ENCODE measurements around the gene GPR143.

DNA sequence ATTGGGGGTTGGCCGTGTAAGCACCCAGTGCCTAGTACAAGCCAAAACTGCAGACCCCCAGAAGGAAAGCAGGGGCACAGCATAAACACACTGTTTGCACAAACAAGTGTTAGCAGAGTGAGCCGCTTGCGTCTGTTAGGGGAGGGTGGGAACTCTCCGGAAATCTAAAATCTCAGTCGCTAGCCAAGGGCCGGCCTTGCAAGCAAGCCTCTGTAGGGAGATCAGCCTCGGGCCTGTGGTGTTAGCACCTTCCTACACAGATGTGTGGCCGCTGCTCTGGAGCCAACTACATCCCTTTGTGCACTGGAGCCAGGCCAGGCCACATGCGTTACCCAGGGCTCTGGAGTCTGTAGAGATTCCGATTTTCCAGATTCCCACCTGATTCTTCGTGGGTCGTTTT is 67.1 kb downstream of the GPR143 start:
- TF ChIP-seq ZNF146 (tag by site-specific recombination; IDR thresholded peaks at IDR 0.05), result no peak
- TF ChIP-seq ZNF548 (tag by site-specific recombination; IDR thresholded peaks at IDR 0.05), result no peak
- no peak for TF ChIP-seq ZNF629 (tag by site-specific recombination; IDR thresholded peaks at IDR 0.05)
- TF ChIP-seq, protein P1, sequence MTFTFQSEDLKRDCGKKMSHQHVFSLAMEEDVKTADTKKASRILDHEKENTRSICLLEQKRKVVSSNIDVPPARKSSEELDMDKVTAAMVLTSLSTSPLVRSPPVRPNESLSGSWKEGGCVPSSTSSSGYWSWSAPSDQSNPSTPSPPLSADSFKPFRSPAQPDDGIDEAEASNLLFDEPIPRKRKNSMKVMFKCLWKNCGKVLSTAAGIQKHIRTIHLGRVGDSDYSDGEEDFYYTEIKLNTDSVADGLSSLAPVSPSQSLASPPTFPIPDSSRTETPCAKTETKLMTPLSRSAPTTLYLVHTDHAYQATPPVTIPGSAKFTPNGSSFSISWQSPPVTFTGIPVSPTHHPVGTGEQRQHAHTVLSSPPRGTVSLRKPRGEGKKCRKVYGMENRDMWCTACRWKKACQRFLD (tag by site-specific recombination; IDR thresholded peaks at IDR 0.05), result no peak
- TF ChIP-seq, protein P2, sequence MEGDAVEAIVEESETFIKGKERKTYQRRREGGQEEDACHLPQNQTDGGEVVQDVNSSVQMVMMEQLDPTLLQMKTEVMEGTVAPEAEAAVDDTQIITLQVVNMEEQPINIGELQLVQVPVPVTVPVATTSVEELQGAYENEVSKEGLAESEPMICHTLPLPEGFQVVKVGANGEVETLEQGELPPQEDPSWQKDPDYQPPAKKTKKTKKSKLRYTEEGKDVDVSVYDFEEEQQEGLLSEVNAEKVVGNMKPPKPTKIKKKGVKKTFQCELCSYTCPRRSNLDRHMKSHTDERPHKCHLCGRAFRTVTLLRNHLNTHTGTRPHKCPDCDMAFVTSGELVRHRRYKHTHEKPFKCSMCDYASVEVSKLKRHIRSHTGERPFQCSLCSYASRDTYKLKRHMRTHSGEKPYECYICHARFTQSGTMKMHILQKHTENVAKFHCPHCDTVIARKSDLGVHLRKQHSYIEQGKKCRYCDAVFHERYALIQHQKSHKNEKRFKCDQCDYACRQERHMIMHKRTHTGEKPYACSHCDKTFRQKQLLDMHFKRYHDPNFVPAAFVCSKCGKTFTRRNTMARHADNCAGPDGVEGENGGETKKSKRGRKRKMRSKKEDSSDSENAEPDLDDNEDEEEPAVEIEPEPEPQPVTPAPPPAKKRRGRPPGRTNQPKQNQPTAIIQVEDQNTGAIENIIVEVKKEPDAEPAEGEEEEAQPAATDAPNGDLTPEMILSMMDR (tag by site-specific recombination; IDR thresholded peaks at IDR 0.05), result no peak
- TF ChIP-seq, protein P3, sequence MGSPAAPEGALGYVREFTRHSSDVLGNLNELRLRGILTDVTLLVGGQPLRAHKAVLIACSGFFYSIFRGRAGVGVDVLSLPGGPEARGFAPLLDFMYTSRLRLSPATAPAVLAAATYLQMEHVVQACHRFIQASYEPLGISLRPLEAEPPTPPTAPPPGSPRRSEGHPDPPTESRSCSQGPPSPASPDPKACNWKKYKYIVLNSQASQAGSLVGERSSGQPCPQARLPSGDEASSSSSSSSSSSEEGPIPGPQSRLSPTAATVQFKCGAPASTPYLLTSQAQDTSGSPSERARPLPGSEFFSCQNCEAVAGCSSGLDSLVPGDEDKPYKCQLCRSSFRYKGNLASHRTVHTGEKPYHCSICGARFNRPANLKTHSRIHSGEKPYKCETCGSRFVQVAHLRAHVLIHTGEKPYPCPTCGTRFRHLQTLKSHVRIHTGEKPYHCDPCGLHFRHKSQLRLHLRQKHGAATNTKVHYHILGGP (tag by site-specific recombination; IDR thresholded peaks at IDR 0.05), result no peak

Measured in HEK293 (cell line).